ENCODE data around the gene ATXN2L.
"Not testable (repeated sequence)": the region's sequence is repeated elsewhere in the genome, so short reads cannot be mapped to it uniquely, and the experiment has no call there.

The ATXN2L gene

DNA sequence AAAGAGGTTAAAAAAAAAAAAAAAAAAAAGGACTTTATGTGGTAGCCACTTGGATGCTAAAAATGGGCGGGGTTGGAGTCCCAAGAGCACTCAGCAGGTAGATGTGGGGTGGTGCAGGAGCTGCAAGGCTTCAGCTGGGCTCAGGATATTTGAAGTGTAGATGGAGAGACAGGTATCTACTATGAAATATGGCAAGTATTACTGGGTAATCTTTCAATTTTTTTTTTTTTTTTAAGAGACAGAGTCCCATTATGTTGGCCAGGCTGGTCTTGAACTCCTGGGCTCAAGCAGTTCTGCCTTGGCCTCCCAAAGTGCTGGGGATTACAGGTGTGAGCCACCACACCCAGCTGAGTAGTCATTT lies 15.7 kb downstream of the ATXN2L start:
- DNase-seq = no peak

DNA sequence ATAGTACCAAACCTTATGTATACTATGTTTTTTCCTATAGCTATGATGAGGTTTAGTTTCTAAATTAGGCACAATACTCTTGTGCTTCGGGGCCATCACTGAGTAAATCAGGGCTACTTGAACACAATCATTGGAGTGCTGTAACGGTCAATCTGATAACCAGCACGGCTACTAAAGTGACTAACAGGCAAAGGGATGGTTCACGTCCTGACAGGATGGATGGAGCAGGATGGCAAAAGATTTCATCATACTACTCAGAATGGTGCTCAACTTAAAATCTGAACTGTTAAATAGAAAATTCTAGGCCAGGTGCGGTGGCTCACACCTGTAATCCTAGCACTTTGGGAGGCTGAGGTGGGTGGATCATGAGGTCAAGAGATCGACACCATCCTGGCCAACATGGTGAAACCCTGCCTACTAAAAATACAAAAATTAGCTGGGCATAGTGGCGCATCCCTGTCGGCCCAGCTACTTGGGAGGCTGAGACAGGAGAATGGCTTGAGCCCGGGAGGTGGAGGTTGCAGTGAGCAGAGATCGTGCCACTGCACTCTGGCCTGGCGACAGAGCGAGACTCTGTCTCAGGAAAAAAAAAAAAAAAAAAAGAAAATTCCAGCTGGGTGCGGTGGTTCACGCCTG lies 16.3 kb downstream of the ATXN2L start:
- no peak for DNase-seq

DNA sequence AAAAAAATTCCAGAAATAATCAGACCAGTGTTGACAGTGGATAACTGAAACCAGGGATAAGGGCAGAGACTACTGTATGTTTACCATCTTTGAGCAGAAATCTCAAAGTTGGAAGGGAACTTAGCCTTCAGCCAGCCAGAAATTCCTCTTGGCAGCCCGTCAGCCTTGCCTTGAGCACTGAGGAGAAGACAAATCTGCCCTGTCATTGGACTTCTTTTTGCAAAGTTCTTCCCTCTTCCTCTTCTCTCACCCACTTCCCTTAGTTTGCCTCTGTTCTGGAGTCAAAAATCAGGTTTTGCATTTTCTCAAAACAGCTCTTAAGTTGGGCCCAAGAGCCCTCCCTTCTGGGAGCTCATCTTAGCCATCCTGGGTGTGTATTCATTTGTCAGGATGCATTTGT lies 17.1 kb downstream of the ATXN2L start:
- DNase-seq = no peak

DNA sequence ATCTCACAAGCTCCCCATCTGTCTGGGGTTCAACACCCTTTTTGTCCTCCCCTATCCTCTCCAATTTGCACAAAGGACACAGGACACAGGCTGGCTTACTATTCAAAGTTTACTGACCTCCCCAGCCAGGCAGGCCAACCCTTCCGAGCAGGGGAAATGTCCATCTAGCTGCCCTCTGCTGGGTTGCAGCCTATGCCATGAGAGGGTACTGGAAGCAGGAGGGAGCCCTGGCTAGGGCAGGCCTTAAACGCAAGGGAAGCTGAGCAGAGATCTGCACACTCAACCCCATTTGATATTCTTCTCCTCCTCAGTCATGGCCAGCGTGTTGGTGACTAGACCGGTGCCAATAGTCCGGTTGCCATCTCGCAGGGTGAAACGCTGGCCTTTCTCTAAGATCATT lies 19.9 kb downstream of the ATXN2L start:
- DNase-seq = no peak

DNA sequence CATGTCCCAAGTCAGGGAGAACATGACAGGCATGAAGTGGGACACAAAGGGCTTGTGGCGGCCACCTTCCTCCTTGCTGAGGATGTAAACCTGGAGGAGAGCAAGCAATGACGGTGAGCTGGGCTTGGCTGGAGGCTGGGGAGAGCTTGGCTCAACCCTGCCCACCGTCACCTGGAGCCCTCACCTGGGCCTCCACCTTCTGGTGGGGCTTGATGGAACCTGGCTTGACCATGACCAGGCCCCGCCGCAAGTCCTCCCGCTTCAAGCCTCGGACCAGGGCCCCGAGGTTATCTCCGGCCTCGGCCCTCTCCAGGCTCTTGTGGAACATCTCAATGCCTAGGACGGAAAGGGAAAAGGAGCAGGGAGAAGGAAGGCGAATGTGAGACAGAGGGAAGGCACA lies 21.0 kb downstream of the ATXN2L start:
- DNase-seq = no peak

DNA sequence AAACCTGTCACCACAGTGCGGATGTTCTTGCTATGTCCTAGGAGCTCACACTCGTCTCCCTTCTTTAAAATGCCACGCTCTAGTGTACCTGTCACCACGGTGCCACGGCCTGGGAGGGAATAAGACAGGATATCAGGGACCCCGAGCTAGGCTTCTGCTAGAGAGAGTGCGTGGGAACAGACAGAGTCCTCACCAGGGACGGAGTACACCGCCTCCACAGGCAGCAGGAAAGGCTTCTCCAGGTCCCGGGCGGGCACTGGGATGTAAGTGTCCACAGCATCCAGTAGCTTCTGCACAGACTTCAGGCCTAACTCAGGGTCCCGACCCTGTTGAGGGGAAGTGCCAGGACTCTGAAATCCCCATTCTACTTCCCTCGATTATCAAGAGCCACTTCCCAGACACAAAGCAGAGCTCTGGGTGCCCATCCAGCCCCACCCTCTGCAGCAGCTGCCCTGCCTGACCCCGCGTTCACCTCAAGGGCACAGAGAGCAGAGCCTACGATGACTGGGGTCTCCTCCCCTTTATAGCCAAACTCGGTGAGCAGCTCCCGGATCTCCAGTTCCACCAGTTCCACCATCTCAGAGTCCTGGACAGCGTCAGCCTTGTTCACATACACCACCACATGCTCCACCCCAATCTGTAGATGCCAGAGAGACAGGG lies 21.6 kb downstream of the ATXN2L start:
- DNase-seq = no peak

DNA sequence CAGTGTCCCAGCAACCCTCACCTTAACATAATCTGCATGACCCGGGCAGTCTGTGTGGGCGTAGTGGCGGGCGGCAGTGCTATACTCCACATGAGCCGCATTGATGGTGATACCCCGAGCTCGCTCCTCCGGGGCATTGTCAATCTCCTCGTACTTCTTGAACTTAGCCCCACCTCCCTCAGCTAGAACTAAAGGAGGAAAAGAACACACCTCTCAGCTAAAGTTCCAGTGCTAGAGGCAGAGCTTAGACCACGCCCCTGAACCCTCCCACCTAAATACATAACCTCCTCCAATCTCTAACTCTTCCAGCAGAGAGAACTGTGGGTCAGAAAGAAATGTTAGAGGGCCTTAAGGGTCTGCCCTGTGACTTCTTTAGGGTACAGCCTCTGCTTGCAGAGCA lies 22.5 kb downstream of the ATXN2L start:
- DNase-seq = peak; percentile 54 to 55

DNA sequence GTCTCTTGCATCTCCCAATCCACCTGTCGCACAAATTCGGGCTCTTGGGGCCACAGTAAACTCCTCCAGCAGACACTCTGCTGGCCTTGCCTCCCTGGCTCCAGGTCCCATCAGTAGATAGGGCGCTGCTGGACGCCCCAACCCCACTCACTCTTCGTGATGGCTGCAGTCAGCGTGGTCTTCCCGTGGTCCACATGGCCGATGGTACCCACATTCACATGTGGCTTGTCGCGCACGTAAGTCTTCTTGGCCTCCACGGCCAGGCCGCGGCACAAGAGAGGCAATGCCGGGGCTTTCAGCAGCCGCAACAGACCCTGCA lies 22.9 kb downstream of the ATXN2L start:
- DNase-seq = peak in 1 of 2 donors; percentile 34

DNA sequence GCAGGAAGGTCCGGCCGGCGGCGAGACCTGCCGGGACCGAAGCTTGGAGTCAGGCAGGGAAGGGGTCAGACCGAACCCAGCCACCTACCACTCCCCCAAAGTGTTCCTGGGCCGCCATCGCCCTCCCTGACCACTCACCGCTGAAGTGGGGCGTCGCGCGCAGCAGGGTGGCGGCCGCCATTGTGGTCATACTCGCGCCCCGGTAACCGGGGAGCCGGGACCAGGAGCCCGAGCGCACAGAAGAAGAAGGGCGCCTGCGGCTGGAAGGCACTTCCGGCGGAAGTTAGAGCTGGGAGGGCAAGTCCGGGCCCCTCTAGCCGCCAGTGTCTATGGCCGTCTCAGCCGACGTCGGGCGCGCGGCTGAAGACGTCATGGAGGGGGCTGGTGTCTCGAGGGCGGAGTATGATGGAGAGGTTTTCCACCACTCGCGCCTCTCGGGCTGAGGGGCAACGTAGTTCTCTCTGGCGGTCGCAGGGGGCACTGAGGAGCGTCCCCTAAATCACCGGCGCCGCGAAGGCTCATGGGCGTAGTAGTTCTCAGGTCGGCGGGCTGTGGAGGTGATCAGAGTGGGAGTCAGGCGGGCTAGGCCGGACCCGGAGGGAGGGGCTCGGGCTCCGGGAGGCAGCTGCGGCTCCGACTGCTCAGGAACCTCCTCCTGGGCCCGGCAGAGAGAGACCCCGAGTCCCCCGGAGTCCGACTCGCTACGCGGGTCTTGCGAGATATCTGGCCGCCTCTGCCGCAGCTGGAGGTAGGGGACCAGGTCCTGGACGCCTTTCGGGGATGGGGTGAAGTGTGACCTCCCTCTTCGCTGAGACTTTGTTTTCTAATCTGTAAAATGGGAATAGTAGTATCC lies 23.5 kb downstream of the ATXN2L start, which contains the start of gene TUFM:
TSS of gene TUFM (minus strand) at position 269 of the 853 bp plus-strand sequence. CDS start at position 190, 79 bp downstream.
- peak; percentile 97 to 98 for DNase-seq

DNA sequence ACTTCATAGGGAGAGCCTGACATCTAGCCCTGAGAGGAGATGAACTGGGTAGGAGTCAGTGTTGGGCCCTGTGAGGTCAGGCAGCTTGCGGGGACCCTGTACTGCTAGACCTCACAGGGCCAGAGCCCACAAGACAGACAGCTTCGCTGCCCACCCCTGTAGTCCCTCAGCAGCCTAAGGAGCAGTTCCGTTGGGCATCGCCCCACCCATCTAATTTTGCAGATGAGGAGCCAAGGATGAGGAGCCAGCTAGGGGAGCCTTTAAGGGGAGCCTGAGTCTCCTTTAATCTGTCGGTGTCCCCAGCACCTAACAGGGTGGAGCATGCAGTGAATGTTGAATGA lies 24.1 kb downstream of the ATXN2L start:
- no peak for DNase-seq

DNA sequence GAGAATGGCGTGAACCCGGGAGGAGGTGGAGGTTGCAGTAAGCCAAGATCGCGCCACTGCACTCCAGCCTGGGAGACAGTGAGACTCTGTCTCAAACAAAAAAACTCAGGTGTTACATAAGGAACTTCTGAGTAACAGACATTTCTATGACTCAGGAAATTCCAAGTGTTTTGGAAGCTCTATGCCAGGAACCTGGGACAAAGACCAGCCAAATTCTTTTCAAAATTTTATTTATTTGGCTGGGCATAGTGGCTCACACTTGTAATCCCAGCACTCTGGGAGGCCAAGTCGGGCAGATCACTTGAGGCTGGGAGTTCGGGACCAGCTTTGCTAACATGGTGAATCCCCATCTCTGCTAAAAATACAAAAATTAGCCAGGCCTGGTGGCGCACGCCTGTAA lies 35.6 kb downstream of the ATXN2L start:
- no peak for DNase-seq

DNA sequence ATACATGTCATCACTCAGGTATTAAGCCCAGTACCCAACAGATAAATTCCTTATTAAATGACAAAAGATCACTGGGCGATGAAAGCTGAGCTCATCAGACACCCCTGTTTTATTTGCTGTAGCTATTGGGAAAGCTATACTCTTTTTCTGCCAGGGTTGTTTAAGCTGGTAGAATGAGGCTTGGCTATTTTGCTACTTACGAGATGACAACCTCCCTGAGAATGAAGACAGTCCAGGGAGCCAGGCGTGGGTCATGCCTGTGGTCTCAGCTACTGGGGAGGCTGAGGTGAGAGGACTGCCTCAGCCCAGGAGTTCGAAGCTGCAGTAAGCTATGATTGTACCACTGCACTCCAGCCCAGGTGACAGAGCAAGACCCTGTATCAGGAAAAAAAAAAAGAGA lies 36.5 kb downstream of the ATXN2L start:
- no peak for DNase-seq

DNA sequence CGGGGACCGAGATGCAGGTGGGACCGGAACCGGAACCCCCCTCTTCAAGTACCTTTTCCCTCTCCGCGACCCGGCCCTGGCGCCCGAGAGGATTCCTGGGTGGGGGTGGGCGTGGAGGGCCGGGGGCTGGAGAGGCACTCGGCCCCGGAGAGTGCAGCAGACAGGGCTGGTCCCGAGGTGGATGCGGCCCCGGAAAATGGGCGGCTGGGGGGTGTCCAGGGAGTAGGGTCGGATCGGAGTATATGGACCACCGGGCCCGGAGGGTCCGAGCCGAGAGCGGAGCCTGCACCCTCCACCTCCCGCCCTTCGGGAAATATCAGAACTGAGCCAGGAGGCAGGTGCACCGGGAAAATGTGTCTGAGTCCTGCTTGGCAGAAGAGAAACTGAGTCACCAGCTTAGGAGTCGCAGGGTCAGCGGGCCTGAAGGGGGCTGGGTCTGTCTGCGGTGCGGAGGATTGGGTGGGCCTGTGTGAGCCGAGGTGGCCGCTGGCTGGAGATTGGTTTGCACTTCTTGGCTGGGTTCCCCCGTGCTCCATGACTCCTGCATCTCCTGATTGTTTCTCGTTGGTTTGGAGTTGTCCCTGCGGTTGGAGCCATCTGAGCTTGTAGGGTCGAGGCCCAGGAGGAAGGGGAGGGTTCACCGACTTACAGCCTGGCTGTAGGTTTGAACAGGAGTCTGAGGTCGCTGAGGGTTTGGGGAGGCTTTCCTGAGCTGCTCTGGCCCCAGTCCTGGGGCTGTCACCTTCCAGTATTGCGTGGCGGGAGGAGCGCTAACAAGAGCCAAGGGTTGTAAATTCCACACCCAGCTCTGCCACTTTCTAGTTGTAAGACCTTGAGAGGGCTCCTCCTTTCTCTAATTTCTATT lies 41.4 kb downstream of the ATXN2L start:
- no peak for DNase-seq

DNA sequence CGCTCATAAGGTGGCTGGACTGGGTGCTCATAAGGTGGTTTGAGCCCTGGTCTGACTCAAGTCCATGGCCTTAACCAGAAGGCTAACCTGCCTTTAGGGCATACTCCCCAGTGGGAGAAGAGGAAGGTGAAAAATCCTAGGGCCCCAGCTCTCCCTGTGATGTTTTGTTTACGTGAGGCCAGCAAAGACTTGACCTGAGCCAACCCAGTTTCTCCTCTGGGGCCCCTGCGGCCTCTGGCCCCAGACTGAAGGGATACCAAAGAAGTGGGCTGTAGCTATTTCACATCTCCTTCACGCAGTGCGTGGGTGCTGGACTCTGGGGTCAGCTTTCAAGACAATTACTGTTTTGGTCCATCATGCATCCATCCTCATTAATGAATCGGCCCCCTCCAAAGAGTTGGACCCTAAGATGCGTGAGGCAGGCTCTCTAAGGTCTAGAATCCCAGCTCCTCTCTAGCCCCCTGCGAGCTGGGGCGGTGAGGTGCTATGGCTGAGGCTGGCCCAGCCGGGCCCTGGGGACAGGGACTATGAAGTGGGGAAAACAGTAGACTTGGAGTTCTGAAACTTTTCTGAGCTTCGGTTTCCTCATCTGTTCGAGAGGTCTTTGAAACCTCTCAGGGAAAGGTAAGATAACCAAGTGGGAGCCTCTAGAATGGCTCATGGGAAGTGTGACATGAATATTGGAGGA lies 42.3 kb downstream of the ATXN2L start:
- DNase-seq = no peak

DNA sequence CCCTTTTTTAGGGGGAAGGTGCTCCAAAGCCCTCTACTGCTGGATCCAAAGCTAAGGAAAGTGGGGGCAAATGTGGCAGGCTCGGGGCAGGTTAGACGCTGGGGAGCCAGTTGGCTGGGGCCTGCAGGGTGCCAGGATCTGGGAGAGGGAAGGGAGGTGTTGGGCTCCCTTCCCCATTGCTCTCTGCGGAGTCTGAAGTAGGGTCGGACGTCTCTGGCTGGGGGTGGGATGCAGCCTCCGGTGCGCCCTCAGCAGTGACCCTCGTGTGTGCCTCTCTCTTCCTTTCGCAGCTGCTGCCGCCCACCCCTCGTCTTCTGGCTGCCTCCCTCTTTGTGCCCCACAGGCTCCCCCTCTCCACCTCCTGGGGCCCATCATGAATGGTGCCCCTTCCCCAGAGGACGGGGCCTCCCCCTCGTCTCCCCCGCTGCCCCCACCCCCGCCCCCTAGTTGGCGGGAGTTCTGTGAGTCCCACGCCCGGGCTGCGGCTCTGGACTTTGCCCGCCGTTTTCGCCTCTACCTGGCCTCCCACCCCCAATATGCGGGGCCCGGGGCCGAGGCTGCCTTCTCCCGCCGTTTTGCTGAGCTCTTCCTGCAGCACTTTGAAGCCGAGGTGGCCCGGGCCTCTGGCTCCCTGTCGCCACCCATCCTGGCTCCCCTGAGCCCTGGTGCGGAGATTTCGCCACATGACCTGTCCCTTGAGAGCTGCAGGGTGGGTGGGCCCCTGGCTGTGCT lies 43.1 kb downstream of the ATXN2L start:
- no peak for DNase-seq

DNA sequence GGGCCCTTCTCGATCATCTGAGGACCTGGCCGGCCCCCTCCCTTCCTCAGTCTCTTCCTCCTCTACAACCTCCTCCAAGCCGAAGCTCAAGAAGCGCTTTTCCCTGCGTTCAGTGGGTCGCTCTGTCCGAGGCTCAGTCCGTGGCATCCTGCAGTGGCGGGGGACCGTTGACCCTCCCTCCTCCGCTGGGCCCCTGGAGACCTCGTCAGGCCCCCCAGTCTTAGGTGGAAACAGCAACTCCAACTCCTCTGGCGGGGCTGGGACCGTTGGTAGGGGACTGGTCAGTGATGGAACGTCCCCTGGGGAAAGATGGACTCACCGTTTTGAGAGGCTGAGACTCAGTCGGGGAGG lies 43.6 kb downstream of the ATXN2L start:
- no peak for DNase-seq

DNA sequence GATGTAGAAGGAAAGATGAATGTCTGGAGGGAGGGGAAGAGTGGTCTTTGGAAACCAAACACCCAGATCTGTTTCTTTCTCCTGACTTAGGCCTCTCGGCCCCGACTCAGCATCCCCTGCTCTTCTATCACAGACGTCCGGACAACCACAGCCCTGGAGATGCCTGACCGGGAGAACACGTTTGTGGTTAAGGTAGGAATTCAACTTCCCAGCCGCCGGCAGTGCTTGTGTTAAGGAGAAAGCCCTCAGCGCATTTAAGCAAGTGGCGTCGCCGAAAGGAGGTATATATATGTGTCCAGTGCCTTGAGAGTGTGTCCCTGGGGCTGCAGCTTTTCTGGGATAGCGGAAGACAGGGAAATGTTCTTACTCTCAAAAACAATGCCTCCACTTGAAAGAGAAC lies 44.4 kb downstream of the ATXN2L start:
- DNase-seq = no peak

DNA sequence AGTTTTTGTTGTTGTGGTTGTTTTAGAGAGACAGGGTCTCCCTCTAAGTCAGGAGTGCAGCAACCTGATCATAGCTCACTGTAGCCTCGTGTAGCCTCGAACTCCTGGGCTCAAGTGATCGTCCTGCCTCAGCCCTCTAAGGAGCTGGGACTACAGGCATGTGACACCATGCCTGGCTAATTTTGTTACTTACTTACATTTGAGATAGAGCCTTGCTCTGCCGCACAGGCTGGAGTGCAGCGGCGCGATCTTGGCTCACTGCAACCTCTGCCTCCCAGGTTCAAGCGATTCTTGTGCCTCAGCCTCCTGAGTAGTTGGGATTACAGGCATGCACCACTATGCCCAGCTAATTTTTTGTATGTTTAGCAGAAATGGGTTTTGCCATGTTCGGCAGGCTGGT lies 44.8 kb downstream of the ATXN2L start:
- not testable (repeated sequence) for DNase-seq

DNA sequence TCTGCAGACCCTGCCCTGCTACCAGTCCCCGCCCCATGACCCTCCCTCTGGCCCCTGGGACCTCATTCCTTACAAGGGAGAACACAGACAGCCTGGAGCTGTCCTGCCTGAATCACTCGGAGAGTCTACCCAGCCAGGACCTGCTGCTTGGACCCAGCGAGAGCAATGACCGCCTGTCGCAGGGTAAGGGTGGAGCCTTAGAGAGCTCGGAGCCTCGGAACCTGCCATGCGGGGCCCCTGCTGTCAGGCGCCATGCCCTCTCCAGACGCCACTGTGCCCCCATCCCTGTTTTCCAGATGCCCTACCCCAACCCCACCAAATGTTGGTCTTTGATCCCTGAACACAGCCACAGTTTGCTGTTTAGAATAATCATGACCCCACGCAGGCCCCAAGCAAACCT lies 46.4 kb downstream of the ATXN2L start:
- DNase-seq = no peak

DNA sequence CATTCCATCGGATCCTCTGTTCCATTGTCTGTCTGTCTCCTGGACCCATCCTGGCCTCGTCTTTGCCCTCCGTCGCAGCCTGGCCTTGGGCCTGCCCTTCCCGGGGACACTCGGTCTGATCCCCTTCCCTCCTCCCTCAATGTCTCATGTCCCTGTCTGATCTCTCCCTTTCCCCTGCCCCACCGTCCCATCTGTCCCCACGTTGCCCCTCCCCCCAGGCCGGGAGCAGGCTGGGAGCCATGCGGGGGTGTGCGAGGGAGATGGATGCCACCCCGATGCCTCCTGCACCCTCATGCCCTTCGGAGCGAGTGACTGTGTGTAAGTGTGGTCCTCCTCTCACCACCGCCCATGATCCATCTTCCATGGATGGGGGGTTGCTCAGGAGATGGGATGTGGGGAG lies 50.2 kb downstream of the ATXN2L start:
- no peak for DNase-seq

DNA sequence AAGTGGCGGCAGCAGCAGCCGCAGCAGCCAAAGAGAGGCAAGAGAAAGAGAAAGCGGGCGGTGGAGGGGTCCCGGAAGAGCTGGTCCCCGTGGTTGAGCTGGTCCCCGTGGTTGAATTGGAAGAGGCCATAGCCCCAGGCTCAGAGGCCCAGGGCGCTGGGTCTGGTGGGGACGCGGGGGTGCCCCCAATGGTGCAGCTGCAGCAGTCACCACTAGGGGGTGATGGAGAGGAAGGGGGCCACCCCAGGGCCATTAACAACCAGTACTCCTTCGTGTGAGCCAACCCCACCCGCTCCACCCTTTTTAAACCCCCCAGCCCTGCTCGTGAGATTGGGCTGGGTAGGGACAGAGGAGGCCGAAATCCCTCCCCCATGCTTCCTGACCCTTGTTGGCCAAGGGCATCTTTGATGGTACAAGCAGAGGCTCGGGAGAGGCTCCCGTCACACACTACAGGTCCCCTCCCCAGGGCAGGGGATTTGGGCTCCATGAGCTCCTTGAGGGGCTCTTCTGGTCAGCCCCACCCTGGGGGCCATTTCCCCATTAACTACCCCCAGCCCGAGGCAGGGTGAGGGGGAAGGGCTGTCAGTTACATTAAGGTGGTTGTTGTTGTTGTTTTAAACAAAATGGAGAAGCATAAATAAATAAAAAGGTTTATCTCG lies 50.9 kb downstream of the ATXN2L start:
- DNase-seq = peak; percentile 63 to 67

DNA sequence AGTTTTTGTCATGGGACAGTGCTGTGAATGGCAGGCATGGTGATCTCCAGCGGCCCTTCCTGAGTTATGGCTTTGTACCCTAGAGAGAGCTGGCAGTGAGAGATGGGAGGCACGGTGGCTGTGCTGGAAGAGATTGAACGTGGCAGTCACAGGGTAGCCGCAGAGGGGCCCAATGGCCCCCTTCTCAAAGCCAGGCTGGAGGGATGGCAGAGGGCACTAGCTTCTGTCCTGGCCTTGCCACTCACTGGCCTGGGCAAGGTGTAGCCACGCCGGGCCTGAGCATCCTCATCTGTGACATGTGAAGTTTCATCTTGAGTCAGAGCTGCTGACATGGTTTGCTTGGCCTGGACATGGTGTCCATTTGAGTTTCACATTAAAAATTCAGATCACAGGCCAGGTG lies 51.6 kb downstream of the ATXN2L start:
- DNase-seq = no peak

Measured in stimulated activated CD4-positive, alpha-beta T cell treated with anti-CD3 and anti-CD28 coated beads, Interleukin-2, amount 100 ng/mL, for 24 hours (primary cell).